GM21515 (cell line): Measurements from ENCODE around the gene DRGX.

Experiments
- ATAC-seq: cut with Tn5 transposase; IDR thresholded peaks from one replicate; pipeline ENCODE4 v1.9.1; 2021; ENCODE audit not compliant: unreplicated experiment

DRGX gene

DNA sequence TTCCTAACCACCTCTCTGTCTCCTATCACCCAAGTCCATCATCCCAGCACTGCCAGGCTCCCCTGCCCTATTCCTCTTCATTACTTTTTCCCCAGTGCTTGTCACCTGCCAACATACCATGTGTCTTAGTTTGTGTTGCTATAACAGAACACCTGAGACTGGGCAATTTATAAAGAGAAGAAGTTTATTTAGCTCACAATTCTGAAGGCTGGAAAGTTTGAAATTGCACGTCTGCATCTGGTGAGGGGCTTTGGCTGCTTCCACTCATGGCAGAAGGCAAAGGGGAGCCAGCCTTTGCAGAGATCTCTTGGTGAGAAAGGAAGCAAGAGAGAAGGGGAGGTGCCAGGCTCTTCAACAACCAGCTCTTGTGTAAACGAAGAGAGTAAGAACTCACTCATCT lies 47.3 kb downstream of the DRGX start:
- ATAC-seq = no peak

DNA sequence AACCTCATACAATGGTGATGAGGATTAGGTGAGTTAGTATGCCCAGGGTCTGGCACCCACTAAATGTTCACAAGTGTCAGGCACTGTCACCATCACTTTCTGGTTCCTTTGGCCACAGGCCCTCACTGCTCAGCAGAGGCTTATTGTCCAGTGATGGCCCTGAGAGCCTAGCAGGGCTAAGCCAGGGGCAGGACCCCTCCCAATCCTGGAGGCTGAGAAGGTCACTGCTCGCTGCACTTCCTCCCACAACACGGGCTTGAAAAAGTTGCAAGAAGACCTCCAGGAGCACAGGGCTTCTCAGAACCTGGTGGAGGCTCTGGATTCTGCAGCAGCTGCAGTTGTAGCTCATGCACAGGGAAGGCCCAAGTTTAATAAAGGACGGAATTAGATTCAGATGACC lies 48.1 kb downstream of the DRGX start:
- no peak for ATAC-seq

DNA sequence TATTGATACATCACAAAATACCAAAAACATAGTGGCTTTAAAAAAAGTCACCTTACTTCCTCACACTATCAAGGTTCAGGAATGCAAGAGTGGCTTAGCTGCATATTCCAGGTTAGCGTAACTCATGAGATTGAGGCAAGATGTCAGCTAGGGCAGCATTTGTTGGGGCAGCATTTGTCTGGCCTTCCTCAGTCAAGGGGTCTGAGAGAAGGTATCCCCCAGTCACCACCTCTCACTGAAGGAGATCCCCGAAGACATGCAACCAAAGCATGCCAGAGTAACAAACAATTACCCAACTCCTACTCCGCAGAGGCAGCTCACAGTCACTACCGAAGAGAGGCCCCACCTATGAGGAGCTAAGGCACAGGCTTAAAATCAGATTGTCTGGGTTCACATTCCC lies 48.5 kb downstream of the DRGX start:
- no peak for ATAC-seq

DNA sequence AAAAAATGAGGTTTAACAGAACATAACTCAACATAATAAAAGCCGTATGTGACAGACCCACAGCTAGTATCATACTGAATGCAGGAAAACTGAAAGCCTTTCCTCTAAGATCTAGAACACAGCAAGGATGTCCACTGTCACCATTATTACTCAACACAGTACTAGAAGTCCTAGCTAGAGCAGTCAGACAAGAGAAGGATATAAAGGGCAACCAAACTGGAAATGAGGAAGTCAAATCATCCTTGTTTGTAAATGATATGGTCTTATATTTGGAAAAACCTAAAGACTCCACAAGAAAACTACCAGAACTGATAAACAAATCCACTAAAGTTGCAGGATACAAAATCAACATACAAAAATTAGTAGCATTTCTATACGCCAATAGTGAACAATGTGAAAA lies 51.0 kb downstream of the DRGX start:
- ATAC-seq = no peak

DNA sequence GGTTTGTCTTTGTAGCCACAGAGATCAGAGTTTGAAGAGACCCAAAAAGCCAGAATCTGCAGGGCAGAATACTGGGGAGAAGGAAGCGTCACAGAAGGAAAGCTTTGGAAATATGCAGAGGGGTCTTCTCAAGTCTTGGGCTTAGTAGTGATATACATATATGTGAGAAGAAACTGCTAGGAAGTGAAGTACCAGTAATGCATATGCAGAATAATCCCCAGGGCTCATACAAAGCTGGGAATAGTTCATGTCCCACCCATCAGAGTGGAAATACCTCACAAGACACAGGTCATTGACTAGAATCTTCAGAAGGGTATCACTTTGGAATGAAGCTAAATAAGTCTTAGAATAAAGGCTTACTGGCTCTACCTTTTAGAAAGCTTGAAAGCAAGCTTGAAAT lies 57.3 kb downstream of the DRGX start:
- no peak for ATAC-seq

DNA sequence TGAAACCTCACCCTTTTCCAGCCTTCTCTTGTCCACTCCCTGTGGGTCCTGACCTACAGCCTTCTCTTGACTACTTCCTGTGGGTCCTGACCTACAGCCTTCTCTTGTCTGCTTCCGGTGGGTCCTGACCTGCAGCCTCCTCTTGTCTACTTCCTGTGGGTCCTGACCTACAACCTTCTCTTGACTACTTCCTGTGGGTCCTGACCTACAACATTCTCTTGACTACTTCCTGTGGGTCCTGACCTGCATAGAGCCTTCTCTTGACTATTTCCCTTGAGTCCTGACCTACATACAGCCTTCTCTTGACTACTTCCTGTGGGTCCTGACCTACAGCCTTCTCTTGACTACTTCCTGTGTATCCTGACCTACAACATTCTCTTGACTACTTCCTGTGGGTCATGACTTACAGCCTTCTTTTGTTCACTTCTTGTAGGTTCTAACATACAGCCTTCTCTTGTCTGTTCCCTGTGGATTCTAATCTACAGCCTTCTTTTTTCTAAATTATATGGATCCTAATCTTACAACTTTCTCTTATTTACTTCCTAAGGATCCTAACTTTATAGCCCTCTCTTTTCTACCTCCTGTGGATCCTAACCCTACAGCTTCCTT lies 60.4 kb downstream of the DRGX start:
- ATAC-seq = no peak

DNA sequence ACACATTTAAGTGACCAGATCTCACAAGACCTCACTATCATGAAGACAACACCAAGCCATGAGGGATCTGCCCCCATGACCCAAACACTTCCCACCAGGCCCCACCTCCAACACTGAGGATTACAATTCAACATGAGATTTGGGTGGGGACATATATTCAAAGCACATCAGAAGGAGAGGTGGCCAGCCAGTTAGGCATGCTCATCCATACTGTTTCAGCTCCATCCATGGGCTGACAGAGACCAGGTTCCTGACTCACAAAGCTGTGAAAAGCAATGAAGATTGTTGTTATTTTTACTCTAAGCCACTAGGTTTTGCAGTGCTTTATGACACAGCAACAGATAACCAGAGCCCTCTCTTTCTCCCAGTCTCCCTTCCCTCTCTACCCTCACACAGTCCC lies 60.9 kb downstream of the DRGX start:
- ATAC-seq = no peak

DNA sequence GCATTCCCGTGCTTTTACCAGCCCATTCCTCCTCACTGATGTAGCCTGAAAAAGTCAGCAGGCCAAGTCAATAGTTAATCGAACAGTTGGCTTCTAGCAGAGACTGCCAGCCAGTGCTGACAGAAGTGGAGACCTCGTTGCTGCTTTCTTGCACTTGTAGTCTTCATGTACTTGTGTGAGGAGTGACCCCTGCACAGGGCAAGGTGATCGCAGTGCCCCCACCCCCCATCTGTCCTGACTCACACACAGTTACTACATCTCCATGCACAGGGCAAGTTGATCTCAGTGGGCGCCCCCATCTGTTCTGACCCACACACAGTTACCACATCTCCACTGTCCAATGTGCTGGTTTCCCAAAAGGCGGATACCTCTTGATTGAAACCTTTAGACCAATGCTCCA lies 62.7 kb downstream of the DRGX start:
- ATAC-seq = no peak

DNA sequence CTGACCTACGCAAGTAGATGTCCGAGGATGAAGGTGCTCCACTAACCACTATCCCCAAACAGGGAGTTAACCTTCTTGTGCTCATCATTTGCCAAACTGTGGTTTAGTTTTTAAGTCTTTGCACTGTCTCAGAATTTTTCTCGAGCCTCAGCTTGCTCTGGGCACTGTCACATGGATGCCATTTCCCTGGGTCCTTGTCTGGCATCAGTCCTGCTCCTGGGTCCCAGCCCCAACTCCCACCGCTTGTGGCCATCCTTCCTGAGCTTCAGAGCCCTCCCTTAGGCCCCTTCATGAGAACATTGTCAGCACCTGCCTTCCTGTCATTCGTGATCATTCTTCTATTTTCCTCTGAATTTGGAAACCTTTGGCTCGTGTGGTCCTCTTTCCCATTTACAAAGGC lies 63.1 kb downstream of the DRGX start:
- no peak for ATAC-seq

DNA sequence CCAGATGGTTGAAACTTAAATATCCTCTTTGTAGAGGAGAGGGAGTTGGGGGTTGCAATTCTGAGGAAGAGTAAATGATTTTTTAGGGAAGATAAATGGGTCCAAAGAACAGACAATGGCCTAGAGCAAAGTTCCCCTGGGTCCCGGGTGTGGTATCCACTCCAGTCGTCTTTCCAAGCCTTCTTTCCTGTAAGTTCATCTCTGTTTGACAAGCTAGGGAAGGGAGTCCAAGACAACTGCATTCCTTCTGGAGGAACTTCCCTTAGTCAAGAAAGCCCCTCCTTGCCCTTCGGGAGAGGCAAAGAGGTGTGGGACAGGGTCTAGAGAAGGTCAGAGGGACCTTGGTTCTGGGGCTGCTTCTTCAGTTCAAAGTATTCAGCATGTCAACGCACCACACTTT lies 63.6 kb downstream of the DRGX start:
- ATAC-seq = no peak

DNA sequence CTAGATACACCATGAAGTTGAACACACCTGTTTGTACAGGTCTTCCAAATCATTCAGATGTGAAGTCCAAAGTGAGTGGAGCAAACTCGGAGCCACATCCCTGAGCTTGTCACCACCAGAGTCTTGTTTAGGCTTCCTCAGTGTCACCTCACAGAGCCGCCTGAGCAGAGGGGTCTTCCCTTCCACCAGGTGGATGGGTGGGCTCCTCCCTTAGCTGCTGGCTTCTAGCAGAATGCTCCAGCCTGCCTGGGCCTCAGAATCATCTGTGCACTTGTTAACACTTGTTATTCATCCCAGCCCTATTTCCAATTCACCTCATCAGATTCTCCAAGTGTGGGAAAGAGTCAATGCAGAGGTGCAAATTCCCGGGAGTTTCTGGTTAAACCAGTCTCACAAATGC lies 64.5 kb downstream of the DRGX start:
- ATAC-seq = no peak

DNA sequence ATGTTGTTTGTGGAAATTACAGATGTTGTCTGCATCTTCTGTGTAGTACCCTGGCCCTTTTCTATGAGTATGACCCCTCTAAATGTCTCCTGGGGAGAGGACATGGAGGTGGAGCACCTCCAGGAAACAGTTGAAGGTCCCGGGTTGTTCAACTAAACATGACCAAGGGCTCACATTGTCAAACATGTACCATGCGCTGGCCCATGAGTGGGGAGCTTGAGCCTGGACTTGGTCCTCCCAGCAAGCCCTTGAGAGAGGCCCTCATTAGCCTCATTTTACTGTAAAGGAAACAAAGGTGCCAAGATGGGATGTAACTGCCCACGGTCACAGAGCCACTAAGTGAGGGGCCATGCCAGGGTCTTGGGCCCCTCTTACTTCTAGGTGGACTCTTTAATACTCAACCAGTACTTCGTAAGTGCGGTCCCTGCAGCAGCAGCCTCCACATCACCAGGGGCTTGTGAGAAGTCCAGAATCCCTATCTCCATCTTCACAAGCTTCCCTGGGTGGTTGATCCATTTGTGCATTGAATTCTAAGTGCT lies 65.7 kb downstream of the DRGX start:
- ATAC-seq = no peak

DNA sequence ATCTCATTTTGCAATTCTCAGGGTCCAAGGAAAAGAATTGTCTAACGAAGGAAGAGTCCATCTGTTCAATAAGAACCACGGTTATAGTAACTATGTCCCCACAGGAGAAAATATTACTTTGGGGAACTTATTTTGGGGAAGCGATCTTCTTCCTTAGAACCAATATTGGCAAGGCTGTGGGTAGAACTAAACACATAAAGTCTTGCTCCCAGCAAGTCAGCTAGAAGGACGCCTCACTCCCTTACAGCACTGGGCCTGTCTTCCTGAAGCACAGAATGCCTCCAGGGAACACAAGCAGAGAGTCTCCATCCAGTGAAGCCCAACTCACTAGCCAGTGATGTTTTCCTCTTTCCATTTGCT lies 66.8 kb downstream of the DRGX start:
- ATAC-seq = no peak

DNA sequence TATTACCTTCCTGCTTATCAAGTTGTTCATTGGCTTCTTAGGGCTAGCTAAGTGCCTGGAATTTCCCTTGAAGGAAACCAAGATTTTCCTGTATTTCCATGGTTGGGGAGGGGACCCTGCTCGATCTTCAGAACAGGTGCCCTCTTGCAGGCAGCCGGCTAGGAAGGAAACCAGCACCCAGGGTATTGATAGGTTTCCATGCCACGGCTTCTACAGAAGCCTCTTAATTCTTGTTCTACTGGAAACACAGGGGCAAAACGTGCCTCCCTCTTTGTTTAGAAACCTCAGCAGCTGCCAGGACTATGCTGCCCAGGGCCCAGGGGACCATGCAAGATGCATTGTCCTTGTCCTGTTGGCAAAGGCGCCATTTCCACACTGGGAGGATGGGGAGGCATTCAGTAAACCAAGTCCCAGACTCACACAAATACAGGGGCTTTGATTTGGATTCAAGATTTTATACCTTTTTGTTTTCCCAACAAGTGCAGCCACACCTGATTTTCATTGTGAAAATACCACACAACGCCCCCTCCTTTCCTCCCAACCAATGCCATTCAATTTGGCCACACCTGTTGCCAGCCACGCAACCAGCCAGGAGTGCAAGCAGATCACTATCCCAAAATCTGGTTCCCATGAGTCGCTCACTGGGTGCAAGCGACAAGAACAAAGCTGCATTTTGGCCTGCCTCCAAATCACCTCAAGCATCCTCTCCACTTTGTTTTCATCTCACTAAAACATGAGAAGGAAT lies 67.3 kb downstream of the DRGX start:
- ATAC-seq = no peak

DNA sequence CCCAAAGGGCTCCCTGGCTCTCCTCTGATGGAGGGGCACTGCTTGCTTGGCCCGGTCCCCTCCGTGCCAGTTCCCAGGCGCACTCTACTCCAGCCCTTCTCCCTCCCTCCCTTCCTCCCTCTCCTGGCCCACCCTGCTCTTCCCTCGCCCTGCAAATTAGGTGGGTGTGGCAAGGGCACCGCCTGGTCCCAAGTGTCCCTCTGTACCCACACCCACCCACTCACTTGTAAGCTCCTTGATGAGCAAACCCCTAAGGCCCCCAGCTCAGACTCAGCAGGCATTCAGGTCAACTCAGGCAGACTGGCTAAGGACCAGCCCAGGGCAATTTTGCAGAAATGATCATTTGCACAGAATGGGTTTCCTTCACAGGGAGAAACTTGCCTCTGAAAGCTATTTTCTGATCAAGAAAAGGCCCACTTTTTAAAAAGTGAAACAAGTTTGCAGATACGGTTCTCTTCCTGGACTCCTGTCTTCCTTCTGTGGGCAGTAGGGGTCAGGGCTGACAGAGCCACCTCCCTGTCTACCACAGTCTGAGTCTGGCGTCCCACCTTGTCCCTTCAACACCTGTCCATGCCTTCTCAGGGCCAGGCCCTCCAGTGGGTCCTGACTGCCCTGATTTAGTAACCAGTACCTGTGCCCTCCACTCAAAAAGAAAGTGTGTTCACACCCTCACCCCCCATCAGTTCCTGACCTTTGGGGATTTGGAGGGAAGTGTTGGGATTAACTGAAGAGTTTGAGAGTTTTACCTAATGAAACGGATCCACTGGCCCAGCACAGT lies 68.7 kb downstream of the DRGX start:
- no peak for ATAC-seq

DNA sequence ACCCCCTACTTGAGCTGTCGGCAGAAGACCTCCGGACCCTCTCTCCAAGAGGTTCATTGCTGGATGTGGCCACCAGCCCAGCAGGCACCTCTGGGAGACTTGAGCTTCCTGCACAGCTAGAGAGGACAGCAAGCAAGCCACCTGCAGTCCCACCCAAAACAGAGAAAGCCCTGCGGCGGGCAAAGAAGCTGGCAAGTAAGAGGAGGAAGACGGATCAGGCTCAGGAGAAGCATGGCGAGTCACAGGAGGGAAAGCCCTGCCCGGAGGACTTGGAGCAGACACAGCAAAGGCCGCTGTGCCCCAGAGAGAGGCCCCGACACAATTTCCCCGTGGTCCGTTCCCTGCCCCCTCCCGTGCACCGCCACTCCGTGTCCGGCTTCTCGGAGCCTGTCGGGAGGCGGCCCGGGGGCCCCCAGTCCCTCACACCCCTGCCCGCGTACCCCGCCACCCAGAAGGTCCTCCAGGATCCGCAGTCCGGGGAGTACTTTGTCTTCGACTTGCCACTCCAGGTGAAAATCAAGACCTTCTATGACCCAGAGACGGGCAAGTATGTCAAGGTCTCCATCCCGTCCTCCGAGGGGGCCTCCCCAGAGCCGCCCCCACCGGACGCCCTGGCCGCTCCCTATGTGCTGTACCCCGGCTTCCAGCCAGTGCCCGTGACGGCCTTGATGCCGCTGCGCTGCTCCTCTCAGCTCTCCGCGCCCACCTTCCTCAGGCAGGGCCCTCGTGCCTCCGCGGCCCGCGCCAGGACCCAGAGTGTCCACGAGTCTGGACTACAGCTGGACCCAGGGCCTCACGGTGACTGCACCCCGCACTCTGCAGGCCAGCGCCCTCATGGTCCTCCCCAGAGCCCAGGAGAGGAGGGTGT lies 69.7 kb downstream of the DRGX start:
- ATAC-seq = no peak

DNA sequence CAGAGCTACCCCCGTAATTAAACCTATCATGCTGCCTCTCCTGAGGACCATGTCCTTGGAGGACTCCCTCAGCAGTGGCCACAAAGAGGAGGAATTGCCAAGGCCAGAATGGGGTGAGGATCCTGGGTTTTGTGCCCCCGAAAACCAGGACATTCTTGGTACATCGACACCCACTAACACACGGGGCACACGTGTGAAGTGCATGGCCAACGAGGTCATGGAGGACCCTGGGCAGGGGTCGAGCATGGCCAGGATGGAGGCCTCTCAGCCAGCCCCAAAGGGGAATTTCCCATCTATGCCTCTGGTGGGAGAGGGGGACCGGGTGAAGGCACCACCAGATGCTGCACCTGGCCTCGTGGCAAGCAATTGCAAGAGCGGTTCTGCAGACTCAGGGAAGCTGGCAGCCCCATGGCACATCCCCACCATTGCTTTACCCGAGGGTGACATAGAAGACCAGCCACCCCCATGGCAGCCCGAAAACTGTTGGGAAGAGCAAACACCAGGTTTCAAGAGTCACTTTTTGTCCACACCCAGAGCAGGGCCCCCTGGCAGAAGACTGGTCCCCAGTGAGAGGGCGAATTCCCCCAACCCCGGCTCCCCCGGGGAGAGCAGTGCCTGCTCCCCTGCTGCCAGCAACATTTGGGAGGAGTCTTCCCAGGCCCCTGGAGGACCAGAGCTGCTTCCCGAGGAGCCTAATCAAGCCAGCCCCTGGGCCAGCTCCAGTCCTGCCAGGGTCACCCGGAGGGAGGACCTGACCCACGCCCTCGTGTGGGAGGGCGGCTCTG lies 70.6 kb downstream of the DRGX start:
- no peak for ATAC-seq

DNA sequence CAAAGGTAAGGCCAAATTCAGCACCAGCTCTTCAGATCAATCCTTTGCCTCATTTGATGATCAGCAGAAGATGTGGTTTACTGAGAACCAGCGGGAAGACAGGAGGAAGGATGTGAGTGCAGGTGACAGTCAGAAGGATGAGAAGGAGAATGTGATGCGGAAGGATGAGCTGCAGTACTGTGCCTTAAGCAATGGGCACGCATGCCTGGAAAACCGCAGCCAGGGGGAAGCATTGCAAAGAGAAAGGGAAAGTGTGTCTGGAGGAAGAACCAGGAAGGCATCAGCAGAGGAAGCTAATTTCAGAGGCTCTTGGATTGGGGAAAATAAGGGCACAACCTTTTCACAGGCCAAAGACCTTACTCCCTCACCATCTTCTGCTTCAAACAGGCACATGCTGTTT lies 71.2 kb downstream of the DRGX start:
- no peak for ATAC-seq

DNA sequence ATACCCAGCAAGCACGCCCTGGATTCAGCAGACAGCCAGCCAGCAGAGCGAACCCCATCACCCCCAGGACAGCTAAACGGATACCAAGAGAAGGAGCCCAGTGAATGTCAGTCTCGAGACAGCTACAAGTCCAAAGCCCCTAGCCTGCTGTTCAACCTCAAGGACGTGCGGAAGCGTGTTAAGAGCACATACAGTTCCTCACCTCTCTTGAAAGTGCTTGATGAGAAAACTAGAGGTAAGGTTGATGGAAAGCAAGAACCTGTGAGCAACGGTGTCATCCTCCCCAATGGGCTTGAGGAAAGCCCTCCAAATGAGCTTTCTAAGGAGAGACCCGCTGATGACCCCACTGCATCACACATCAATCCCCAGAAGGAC lies 72.0 kb downstream of the DRGX start:
- no peak for ATAC-seq

DNA sequence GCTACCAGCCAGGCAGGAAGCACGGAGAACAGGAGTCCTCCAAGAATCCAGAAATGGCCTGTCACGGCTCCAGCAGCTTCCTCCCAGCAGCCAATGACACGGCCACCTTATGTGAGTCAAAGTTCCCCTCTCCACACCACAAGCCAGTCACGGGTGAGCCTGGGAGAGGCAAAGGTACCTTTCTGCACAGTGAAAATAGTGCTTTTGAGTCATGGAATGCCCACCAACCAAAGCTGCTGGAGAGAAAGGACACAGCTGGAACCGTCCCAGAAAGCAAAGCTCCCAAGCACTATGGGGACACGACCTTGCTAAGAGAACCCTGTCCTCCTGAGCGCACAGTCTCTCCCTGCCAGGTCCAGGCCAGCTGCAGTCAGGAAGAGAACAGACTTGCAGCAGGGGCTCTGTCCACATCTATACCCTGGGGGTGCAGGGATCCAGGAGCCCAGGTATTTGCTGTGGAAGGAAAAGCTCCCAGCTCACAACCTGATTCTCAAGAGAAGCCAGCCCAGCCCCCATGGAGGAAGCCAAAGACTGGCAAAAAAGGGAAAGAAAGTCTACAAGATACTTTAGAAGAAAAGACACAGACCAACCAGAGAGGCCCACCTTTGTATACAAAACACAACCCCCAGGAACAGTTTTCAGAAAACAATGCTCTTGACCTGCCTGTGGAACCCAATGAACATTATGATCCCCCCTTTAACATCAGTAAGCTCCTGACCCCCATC lies 72.6 kb downstream of the DRGX start:
- ATAC-seq = no peak
